Measurements from ENCODE around the gene PRELID3B.

DNA sequence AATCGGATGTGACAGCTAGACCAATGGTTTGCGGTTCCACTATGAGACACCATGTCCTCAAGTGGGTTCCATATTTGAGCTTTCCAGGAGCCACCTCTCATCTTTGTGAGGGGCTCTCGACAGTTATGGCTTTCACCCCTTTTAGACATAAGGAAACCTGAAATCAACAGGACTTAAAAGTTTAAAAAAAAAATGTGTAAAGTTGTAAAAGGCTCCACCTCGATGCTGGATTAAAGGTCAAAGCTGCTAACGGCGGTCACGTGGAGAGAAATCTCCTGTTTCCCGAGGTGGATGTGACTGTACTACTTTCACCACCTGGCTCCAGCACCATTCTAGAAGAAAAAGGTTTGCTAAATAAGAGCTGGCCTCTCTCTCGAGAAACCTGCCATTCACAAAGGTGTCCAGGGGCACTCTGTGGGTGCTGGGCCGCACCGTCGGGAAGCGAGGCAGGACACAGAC lies 11.0 kb downstream of the PRELID3B start:
- TF ChIP-seq, protein P1, sequence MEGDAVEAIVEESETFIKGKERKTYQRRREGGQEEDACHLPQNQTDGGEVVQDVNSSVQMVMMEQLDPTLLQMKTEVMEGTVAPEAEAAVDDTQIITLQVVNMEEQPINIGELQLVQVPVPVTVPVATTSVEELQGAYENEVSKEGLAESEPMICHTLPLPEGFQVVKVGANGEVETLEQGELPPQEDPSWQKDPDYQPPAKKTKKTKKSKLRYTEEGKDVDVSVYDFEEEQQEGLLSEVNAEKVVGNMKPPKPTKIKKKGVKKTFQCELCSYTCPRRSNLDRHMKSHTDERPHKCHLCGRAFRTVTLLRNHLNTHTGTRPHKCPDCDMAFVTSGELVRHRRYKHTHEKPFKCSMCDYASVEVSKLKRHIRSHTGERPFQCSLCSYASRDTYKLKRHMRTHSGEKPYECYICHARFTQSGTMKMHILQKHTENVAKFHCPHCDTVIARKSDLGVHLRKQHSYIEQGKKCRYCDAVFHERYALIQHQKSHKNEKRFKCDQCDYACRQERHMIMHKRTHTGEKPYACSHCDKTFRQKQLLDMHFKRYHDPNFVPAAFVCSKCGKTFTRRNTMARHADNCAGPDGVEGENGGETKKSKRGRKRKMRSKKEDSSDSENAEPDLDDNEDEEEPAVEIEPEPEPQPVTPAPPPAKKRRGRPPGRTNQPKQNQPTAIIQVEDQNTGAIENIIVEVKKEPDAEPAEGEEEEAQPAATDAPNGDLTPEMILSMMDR (conservative IDR thresholded peaks at IDR 0.05): no peak
- TF ChIP-seq EZH2 (IDR thresholded peaks at IDR 0.05; ENCODE audit: low read depth): no peak

Data from PC-9 (cell line).